T-helper 17 cell (primary cell): ENCODE measurements around the gene HS6ST2. TPM values are rescaled to one million over a fixed set of nuclear protein-coding genes. Genes with fewer than 3 reads are reported as not detected.

ENCODE experiments used
- ATAC-seq: fragments of 150-1000 bp; cut with Tn5 transposase; 2 replicates; pipeline ENCODE4 v1.10.0; 2021; ENCODE audit warnings: mild to moderate bottlenecking, moderate library complexity
- DNase-seq, 3 donors: peaks; one replicate each; pipeline versions ENCODE4 v3.0.0 to v3.0.0-alpha.2; 2020 to 2021
- H3K9me3 ChIP-seq: one replicate; pipeline ENCODE4 v1.7.0; 2013; ENCODE audit warnings: low read length, mild to moderate bottlenecking; ENCODE audit not compliant: control insufficient read depth, poor library complexity, severe bottlenecking
- H3K27ac Mint-ChIP-seq: one replicate; pipeline ENCODE4 v1.8.0; 2022; ENCODE audit warnings: mild to moderate bottlenecking, moderate library complexity, mixed read lengths
- H3K27me3 Mint-ChIP-seq: one replicate; pipeline ENCODE4 v1.8.0; 2022; ENCODE audit warnings: mixed read lengths
- H3K36me3 Mint-ChIP-seq: one replicate; pipeline ENCODE4 v1.8.0; 2022; ENCODE audit warnings: low read depth, mixed read lengths
- H3K4me1 Mint-ChIP-seq: one replicate; pipeline ENCODE4 v1.8.0; 2022; ENCODE audit warnings: mild to moderate bottlenecking, mixed read lengths
- H3K4me3 Mint-ChIP-seq: one replicate; pipeline ENCODE4 v1.8.0; 2022; ENCODE audit warnings: mild to moderate bottlenecking, moderate library complexity, mixed read lengths
- total RNA-seq, 4 donors: library from RNA in 2 of 4; stranded (reverse) in 2 of 4; gene quantifications; one replicate each; pipeline ENCODE4 v1.2.3 and lab custom pipeline; 2022 to 2026

HS6ST2 gene
- total RNA-seq, 2 donors from 2014 or later = not detected

DNA sequence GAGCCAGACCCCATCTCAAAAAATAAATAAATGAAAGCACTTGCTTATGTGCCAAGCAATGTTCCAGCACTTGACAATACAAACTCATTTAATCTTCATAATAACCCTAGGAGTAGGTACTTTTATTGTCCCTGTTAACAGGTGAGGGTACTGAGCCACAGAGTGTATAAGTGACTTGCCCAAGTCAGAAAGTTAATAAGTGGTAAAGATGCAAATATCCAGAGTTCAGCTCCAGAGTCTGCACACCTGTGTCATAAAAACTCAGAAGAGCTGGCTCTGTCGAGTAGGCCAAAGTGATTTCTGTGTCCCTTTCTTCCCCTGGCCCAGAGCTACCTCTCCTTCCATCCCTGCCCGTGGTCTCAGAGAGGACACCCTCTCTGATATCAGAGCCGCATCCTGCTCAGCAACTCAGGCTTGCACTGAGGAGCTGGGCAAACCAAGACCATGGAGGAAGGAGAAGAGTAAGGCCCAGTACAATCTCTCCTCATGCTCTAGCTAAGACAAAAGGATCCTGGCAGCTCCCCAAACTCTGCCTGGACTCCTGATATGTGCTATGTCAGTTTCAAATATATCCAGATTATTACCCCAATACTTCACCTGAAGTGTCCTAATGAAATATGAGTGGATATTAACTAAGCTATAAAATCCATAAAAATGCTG, 136.3 kb downstream of the HS6ST2 start:
- Mint-ChIP-seq H3K4me1 (no peaks in the 10 kb centered on the region), H3K4me3 (no peak overlapping the region), H3K36me3 (no peaks in the 10 kb centered on the region), H3K27me3 (no peaks in the 10 kb centered on the region), H3K27ac (no peak overlapping the region)
- H3K9me3 ChIP-seq = no peaks in the 10 kb centered on the region
- no peak for ATAC-seq
- DNase-seq = no peak

DNA sequence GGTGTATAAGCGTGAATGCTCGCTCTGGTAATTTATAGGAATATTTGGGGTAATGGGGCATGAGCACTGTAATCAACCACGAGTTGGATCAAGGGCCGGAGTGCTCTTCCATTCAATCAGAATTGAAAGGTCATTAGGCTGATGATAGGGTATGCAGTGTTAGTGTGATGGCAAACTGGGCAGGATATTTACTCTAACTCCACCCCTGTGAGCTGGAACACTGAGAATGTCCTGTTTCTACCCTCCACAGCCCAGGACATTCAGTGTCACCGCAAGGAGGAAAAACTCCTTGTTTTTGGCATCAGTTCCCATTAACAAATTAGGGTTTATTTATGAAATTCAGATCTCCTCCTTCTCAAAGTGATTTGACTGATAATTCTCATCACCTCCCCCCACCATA, 137.8 kb downstream of the HS6ST2 start:
- Mint-ChIP-seq H3K4me3 (no peak overlapping the region), H3K4me1 (no peaks in the 10 kb centered on the region), H3K27me3 (no peaks in the 10 kb centered on the region), H3K36me3 (no peaks in the 10 kb centered on the region), H3K27ac (no peak overlapping the region)
- ATAC-seq (no peak), DNase-seq (no peak)
- no peaks in the 10 kb centered on the region for H3K9me3 ChIP-seq

DNA sequence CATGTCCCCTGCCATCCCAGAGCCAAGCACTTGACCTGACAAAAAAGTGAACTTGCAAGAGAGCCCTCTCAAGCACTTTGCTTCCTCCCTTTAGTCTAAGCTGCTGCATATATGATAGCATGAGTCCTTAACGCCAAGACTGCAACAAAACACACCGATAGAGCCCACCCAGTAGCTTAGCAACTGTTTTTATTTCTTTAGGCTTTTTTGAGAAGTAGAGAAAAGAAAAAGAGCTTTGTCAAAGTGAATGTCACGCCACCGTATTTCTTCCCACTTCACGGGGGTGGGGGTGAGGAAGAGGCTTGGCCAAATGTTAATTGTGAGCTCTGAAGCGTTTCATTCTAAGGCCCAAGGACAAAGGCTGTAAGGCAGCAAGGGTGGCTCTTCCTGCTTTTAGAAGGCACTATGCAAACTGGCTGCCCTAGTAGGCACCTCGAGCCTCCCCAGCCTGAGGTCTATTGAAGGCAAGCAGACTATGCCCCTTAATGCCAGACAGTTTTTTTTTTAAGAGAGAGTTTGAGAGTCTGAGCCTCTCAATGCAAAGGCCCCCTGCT, 138.6 kb downstream of the HS6ST2 start:
- Mint-ChIP-seq H3K27ac (no peak overlapping the region), H3K27me3 (no peaks in the 10 kb centered on the region), H3K4me3 (no peak overlapping the region), H3K4me1 (no peaks in the 10 kb centered on the region), H3K36me3 (no peaks in the 10 kb centered on the region)
- no peaks in the 10 kb centered on the region for H3K9me3 ChIP-seq
- ATAC-seq = no peak
- DNase-seq = no peak

DNA sequence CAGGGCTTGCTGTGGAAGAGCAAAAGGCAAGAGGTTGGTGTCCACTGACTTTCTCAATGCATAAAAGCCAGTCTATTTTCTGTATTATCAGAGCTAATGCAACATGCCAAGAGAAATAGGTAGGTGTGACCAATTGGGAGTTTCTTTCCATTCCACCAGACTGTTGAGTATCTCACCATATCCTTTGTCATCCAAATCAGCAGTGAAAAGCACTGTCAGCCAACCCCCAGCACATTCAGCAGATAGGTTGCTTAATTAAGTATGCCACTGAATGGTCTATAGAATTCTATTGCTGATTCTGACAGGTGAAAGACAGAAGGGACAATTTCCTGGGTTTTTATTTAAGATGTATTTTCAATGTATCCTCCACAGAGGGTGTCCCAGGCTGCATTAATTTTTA, 139.8 kb downstream of the HS6ST2 start:
- no peaks in the 10 kb centered on the region for H3K9me3 ChIP-seq
- ATAC-seq (no peak), DNase-seq (no peak)
- Mint-ChIP-seq H3K27ac (no peak overlapping the region), H3K4me1 (no peaks in the 10 kb centered on the region), H3K36me3 (no peaks in the 10 kb centered on the region), H3K4me3 (no peak overlapping the region), H3K27me3 (no peaks in the 10 kb centered on the region)

DNA sequence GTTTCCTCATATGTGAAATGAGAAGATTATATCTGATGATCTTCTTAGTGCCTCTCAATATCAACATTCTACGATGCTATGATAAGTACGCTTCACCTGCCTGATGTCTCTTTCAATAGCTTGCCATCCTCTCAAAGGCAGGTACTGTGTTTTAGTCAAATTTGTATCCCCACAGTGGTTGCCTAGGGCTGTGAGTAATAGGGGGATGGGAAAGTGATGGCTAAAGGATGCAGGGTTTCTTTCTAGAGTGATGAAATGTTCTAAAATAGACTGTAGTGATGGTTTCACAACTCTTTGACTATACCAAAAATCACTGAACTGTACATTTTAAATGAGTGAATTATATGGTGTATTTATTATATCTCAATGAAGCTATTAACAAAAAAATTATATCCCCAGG, 142.8 kb downstream of the HS6ST2 start:
- Mint-ChIP-seq H3K36me3 (no peaks in the 10 kb centered on the region), H3K27me3 (no peaks in the 10 kb centered on the region), H3K4me3 (no peak overlapping the region), H3K27ac (no peak overlapping the region), H3K4me1 (no peaks in the 10 kb centered on the region)
- DNase-seq = no peak
- no peaks in the 10 kb centered on the region for H3K9me3 ChIP-seq
- no peak for ATAC-seq

DNA sequence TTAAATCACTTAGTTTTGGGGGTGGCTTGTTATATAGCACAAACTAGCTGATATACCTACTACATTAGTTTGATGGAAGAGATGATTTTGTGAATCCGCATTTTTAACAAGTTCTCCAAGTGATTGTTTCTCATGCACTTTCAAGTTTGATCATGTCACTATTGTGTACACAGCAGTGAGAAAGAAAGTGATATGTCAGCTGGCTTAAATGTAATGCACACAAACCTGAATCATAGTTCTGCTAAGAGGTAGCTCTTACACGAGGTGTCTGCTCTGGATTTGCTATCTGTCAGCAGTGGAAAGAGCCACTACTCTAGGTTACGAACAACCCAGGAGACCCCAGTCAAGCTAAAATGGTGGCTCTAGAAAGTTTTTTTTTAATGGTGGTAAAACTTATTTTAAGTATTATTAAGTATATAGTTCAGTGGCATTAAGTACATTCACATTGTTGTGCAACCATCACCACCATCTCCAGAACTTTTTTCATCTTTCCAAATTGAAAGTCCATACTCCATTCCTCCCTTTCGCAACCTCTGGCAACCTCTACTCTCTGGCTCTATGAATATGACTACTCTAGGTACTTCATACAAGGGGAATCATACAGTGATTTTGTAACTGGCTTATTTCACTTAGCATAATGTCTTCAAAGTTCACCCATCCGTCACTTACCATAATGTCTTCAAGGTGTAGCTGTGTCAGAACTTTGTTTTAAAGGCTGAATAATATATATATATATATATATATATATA, 147.3 kb downstream of the HS6ST2 start:
- Mint-ChIP-seq H3K27ac (no peak overlapping the region), H3K4me1 (no peaks in the 10 kb centered on the region), H3K27me3 (no peaks in the 10 kb centered on the region), H3K4me3 (no peak overlapping the region), H3K36me3 (no peaks in the 10 kb centered on the region)
- ATAC-seq = no peak
- H3K9me3 ChIP-seq = no peaks in the 10 kb centered on the region
- no peak for DNase-seq

DNA sequence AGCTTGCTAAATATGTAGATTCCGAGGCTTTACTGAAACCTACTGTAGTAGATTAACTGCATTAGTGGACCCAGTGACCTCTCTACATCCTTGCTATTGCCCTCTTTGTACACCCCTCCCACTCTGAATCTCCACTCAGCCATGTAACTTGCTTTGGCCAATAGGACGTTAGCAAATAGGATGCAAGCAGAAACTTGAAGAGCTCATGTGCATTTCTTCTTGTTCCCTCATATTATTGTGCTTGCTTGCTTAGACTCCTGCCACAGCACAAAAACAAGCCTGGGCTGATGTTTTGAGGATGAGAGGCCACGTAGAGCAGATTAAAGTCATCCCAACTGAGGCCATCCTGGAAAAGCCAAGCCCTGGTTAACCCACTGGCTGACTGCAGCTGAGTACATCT, 147.9 kb downstream of the HS6ST2 start:
- Mint-ChIP-seq H3K27me3 (no peaks in the 10 kb centered on the region), H3K4me3 (no peak overlapping the region), H3K36me3 (no peaks in the 10 kb centered on the region), H3K4me1 (no peaks in the 10 kb centered on the region), H3K27ac (no peak overlapping the region)
- DNase-seq (no peak), ATAC-seq (no peak)
- no peaks in the 10 kb centered on the region for H3K9me3 ChIP-seq

DNA sequence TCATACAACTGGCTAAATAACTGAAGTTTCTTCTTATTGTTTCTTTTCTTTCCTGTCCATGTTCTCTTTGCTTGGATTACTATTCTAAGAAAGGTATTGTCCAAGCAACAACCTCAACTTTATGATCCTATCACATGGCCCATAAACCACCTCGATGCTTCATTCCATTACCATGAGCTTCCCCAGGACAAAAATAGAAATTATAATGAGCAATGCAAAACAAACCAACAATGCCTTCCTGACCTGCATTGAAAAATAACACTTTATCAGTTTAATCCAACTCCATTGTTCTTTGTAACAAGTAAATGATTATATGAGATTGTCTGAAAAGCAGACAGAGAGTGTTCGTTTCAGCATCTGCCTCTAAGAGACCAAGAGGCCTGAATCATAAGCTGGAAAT, 148.8 kb downstream of the HS6ST2 start:
- no peak overlapping the region for H3K27ac Mint-ChIP-seq
- no peaks in the 10 kb centered on the region for H3K27me3 Mint-ChIP-seq
- no peak for ATAC-seq
- H3K9me3 ChIP-seq = no peaks in the 10 kb centered on the region
- no peak overlapping the region for H3K4me3 Mint-ChIP-seq
- no peaks in the 10 kb centered on the region for H3K4me1 Mint-ChIP-seq
- no peaks in the 10 kb centered on the region for H3K36me3 Mint-ChIP-seq
- DNase-seq = no peak

DNA sequence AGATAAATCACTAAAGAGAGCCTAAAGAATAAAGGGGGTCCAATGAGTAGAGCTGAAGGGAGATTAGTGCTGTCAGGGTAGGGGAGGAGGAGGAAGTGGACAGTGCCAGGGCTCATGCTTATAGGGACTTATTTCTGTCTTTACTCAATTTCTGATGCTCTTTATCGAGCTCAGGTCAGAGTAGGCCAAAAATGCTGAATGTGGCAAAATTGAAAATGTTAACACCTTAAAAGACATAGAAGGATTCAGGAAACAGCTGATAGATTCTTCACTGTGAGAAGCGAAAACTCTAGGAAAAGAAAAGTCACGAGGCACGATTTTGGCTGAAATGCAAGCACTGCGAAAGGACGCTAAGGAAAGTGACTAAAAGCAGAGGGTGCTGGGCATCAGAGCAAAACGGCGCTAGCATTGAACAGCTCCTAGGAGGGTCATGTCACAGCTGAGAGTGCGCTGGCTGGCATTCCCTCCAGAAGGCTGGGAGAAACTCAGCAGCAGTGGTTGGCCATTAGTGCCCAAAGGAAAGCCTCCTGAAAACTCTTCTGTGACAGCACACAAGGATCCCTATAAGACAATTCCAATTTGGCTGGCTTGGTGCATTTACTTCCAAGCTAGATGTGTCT, 150.9 kb downstream of the HS6ST2 start:
- H3K36me3 Mint-ChIP-seq = no peaks in the 10 kb centered on the region
- no peaks in the 10 kb centered on the region for H3K9me3 ChIP-seq
- no peaks in the 10 kb centered on the region for H3K4me1 Mint-ChIP-seq
- H3K27me3 Mint-ChIP-seq = no peaks in the 10 kb centered on the region
- DNase-seq (no peak), ATAC-seq (no peak)
- H3K4me3 Mint-ChIP-seq = no peak overlapping the region
- H3K27ac Mint-ChIP-seq = no peak overlapping the region

DNA sequence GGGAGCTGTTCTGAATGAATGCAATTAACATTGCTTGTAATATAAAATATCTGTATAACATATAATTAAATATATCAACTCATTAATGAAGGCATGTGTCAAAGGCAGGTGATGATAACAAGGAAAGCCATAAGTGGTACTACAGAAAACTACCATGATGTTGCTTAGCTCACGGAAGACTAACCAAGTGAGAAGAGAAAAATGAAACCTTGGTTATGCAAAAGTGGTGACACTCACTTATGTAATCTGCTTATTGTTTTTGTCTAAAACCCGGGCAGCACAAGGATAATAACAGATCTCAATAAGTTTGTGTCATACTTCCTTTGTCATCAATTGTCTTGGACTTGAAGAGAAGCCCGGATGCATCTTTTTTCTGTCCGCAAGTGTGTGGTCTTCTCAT, 156.4 kb downstream of the HS6ST2 start:
- DNase-seq (no peak), ATAC-seq (no peak)
- no peaks in the 10 kb centered on the region for H3K36me3 Mint-ChIP-seq
- peaks cover 5% of the 10 kb centered on the region for H3K27me3 Mint-ChIP-seq
- H3K4me1 Mint-ChIP-seq = no peaks in the 10 kb centered on the region
- H3K9me3 ChIP-seq = no peaks in the 10 kb centered on the region
- no peak overlapping the region for H3K27ac Mint-ChIP-seq
- no peak overlapping the region for H3K4me3 Mint-ChIP-seq

DNA sequence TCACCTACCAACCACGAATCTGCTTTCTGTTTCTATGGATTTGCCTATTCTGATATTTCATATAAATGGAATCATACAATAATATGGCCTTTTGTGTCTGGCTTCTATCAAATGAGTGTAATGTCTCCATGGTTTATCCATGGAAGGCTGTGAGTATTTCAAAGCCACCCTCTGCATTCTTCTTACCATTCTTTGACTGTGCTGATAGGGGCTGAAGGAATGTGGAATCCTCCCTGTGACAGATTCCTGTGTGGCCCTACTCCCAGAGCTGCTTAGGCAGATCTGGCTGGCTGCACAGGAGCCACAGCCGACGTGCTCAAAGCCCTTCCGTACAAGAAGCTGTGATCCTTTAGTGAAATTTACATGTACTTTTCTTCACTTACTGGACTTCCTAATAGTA, 163.2 kb downstream of the HS6ST2 start:
- H3K4me1 Mint-ChIP-seq = no peaks in the 10 kb centered on the region
- ATAC-seq (no peak), DNase-seq (no peak)
- no peak overlapping the region for H3K4me3 Mint-ChIP-seq
- H3K9me3 ChIP-seq = no peaks in the 10 kb centered on the region
- H3K27me3 Mint-ChIP-seq = peaks cover 5% of the 10 kb centered on the region
- H3K36me3 Mint-ChIP-seq = no peaks in the 10 kb centered on the region
- no peak overlapping the region for H3K27ac Mint-ChIP-seq

DNA sequence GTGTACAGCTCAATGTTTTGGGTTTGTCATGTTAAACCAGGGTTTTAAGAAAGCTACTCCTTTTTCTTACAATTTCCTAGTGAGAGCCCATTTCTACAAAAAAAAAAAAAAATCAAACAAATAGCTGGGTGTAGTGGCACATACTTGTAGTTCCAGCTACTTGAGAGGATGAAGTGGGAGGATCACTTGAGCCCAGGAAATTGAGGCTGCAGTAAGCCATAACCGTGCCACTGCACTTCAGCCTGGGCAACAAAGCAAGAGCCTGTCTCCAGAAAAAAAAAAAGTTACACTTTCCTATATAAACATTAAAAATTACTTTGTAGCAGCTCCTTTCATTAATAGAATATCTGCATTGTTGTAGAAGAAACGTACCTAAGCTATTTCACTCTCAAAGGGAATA, 166.7 kb downstream of the HS6ST2 start:
- no peak overlapping the region for H3K4me3 Mint-ChIP-seq
- no peaks in the 10 kb centered on the region for H3K36me3 Mint-ChIP-seq
- H3K27ac Mint-ChIP-seq = no peak overlapping the region
- no peaks in the 10 kb centered on the region for H3K9me3 ChIP-seq
- DNase-seq = no peak
- H3K27me3 Mint-ChIP-seq = no peaks in the 10 kb centered on the region
- ATAC-seq = no peak
- H3K4me1 Mint-ChIP-seq = no peaks in the 10 kb centered on the region

DNA sequence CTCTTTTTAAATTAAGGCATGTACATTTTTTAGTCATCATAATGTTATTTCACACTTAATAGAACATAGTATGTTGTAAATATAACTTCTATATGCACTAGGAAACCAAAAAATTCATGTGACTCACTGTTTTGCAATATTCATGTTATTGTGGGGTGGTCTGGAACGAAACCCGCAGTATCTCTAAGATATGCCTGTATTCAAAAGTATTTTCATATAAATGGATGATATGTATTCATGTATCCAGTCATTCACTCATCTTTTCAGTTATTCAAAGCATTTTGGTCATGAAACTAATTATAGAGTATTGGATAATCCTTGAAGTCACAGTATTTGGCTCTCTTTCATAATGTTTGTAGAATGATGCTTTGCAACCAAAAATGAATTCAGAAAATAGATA, 168.1 kb downstream of the HS6ST2 start:
- no peaks in the 10 kb centered on the region for H3K4me1 Mint-ChIP-seq
- ATAC-seq (no peak), DNase-seq (no peak)
- no peak overlapping the region for H3K4me3 Mint-ChIP-seq
- H3K27me3 Mint-ChIP-seq = no peaks in the 10 kb centered on the region
- H3K9me3 ChIP-seq = no peaks in the 10 kb centered on the region
- no peak overlapping the region for H3K27ac Mint-ChIP-seq
- no peaks in the 10 kb centered on the region for H3K36me3 Mint-ChIP-seq
